ENCODE data around the gene RECQL5. TPM values are rescaled to one million over a fixed set of nuclear protein-coding genes. Genes with fewer than 3 reads are reported as not detected.

The RECQL5 gene
- total RNA-seq, 1 experiment from 2014 or later = 40.0 TPM

DNA sequence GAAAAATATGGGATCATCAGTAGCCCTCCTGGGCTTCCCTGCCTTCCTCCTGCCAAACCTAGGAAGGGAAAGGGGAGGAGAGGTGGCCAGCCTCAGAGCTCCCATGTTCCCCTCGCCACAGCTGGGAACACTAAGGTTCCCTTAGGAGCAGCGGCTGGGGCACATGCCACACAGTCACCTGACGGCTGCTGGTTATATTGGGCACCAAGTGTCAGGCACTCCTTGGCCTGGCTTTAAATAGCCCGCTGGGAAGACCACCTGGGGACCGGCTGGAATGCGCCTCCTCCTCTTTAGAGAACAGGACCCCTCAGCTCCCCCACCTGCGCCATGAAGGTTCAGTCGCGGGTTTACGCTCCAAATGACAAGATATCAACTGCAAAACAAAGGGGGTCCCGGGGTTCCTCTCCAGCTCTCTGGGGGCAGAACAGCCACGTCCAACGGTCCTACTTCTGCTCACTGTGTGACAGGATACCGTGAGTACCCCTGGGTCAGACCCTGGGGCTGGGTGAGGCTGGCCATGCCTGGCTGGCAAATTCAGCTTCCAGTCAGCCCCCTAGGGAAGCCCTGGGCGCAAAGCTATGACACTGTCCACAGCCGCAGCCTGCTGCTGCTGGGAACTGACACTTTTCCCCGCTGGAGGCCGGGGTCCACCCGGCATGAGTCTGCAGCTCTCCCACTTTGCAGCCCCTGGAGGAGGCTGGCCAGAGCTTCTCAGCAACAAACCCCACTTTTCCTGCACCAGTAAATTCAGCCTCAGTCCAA lies 30.4 kb downstream of the RECQL5 start:
- peak overlapping the region in 2 of 3 experiments; percentile 39 to 48; a peak in 2 of 7 replicates for H3K27ac Mint-ChIP-seq
- H3K56ac ChIP-seq (ENCODE audit: insufficient read length, low read depth, low read length) = no peak overlapping the region
- no peaks in the 10 kb centered on the region for H3K9me3 Mint-ChIP-seq
- no peak overlapping the region for H3K4ac ChIP-seq (ENCODE audit: low read depth, low read length)
- no peaks in the 10 kb centered on the region; the same call in 1 of the 2 replicates for H3K4me1 ChIP-seq (ENCODE audit: insufficient read depth, low read length)
- H2AK5ac ChIP-seq (ENCODE audit: insufficient read length, low read length) = no peak overlapping the region
- H3K4me1 Mint-ChIP-seq = peaks cover 16 to 24% of the 10 kb centered on the region in 2 experiments
- no peak overlapping the region for H2BK120ac ChIP-seq (ENCODE audit: low read depth, low read length, poor library complexity, severe bottlenecking)
- H3T11ph ChIP-seq (ENCODE audit: low read length) = no peak overlapping the region
- no peak overlapping the region for H2BK15ac ChIP-seq (ENCODE audit: low read depth, low read length)
- H2BK5ac ChIP-seq (ENCODE audit: insufficient read length, low read length) = no peak overlapping the region
- no peak overlapping the region for H3K23ac ChIP-seq (ENCODE audit: insufficient read length, low read depth, low read length)
- no peaks in the 10 kb centered on the region for H4K20me1 ChIP-seq (ENCODE audit: control insufficient read depth, insufficient read depth, insufficient read length)
- H3K79me2 ChIP-seq (ENCODE audit: insufficient read depth, low read length) = no peaks in the 10 kb centered on the region
- H3K4me3 Mint-ChIP-seq = no peak overlapping the region
- no peak for DNase-seq
- no peak overlapping the region for H3K27ac ChIP-seq (ENCODE audit: insufficient read length, low read depth, low read length)
- no peak overlapping the region for H4K5ac ChIP-seq (ENCODE audit: insufficient read length, low read depth, low read length)
- no peak overlapping the region for H3K14ac ChIP-seq (ENCODE audit: insufficient read depth, low read length)
- H3K9me3 ChIP-seq (ENCODE audit: control insufficient read depth, low read depth, low read length) = no peaks in the 10 kb centered on the region
- no CpG with 5 or more reads among the region's 19 CpGs for WGBS (ENCODE audit: extremely low coverage, insufficient read length, low lambda C conversion rate)
- H3K27me3 Mint-ChIP-seq (ENCODE audit: low read depth) = no peaks in the 10 kb centered on the region
- TF ChIP-seq, protein P1, sequence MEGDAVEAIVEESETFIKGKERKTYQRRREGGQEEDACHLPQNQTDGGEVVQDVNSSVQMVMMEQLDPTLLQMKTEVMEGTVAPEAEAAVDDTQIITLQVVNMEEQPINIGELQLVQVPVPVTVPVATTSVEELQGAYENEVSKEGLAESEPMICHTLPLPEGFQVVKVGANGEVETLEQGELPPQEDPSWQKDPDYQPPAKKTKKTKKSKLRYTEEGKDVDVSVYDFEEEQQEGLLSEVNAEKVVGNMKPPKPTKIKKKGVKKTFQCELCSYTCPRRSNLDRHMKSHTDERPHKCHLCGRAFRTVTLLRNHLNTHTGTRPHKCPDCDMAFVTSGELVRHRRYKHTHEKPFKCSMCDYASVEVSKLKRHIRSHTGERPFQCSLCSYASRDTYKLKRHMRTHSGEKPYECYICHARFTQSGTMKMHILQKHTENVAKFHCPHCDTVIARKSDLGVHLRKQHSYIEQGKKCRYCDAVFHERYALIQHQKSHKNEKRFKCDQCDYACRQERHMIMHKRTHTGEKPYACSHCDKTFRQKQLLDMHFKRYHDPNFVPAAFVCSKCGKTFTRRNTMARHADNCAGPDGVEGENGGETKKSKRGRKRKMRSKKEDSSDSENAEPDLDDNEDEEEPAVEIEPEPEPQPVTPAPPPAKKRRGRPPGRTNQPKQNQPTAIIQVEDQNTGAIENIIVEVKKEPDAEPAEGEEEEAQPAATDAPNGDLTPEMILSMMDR (conservative IDR thresholded peaks at IDR 0.05) = no peak
- no peak overlapping the region for H3K9ac ChIP-seq (ENCODE audit: extremely low read depth, insufficient read length, low read length)
- no peak overlapping the region for H2AFZ ChIP-seq (ENCODE audit: low read length)
- H3K36me3 Mint-ChIP-seq (ENCODE audit: insufficient read depth in 1 of 3, low read depth in 3 of 3) = 0 out of 7 replicates have a peak, but pooled peaks cover 0 to 4% (median 0%) of the 10 kb centered on the region in 3 experiments
- no peak overlapping the region for H2BK12ac ChIP-seq (ENCODE audit: insufficient read length, low read depth, low read length)
- H2BK20ac ChIP-seq (ENCODE audit: low read depth, low read length, poor library complexity, severe bottlenecking) = no peak overlapping the region
- H3K27me3 ChIP-seq (ENCODE audit: insufficient read depth, low read length) = no peaks in the 10 kb centered on the region
- no peaks in the 10 kb centered on the region for H3K23me2 ChIP-seq (ENCODE audit: insufficient read length, low read depth, low read length, poor library complexity, severe bottlenecking)
- H3K18ac ChIP-seq (ENCODE audit: insufficient read length, low read depth, low read length) = no peak overlapping the region
- no peak overlapping the region for H4K91ac ChIP-seq (ENCODE audit: insufficient read length, low read depth, low read length)
- H3K4me2 ChIP-seq (ENCODE audit: insufficient read depth, insufficient read length, low read length) = no peak overlapping the region
- H4K8ac ChIP-seq (replicated peaks; ENCODE audit: insufficient read length, low read depth, low read length) = no peak overlapping the region
- H3K79me1 ChIP-seq (ENCODE audit: insufficient read depth, low read depth, low read length, poor library complexity, severe bottlenecking) = no peaks in the 10 kb centered on the region

Data from H9 (cell line).